GM19395 (cell line): ENCODE data around the gene PTPRK.
A peak's percentile ranks its signal among the peaks of the same experiment; 100 is the strongest.
"Not testable (repeated sequence)": the region's sequence is repeated elsewhere in the genome, so short reads cannot be mapped to it uniquely, and the experiment has no call there.

Source experiments
- ATAC-seq: cut with Tn5 transposase; IDR thresholded peaks from one replicate; pipeline ENCODE4 v1.9.1; 2021; ENCODE audit warnings: mild to moderate bottlenecking, moderate library complexity; ENCODE audit not compliant: unreplicated experiment

PTPRK gene

DNA sequence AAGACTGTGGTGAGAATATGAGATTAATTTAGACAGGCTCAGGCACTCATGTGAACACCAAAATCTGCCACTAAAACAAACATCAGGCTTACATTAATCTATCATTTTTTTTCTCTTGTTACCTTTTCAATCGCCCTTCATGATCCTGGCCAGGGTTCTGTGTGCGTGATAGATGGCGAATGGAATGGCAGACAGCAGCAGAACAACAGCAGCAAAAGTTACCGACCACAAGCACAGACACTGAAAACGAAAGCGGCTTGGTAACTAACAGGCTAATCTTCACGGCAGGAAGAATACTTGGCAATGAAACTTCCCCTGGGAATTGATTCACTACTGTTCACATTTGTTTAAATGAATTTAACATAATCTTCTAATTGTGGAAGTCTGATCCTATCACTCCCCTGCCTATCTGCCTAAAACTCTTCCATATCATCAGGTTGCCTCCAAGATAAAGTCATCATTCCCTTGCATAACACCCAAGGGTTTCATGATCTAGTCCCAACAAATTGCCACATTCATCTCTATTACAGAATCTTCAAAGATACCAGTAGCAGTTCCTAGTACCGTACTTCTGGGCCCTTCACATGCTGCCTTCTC lies 28.7 kb downstream of the PTPRK start:
- peak; percentile 63 for ATAC-seq

GRCh38 chr6:128491100-128491581 lies 29.3 kb downstream of the PTPRK start:
- ATAC-seq, result no peak

DNA sequence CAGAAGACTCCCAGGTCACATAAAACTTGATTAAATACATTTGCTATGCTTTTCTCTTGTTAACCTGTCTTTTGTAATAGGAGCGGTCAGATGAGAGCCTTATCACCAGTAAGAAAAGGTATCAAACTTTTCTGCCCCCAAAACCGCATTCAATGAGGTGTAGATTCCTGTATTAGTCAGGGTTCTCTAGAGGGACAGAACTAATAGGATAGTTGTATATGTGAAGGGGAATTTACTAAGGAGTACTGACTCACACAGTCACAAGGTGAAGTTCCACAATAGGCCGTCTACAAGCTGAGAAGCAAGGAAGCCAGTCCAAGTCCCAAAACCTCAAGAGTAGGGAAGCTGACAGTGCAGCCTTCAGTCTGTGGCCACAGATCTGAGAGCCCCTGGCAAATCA lies 32.7 kb downstream of the PTPRK start:
- no peak for ATAC-seq

DNA sequence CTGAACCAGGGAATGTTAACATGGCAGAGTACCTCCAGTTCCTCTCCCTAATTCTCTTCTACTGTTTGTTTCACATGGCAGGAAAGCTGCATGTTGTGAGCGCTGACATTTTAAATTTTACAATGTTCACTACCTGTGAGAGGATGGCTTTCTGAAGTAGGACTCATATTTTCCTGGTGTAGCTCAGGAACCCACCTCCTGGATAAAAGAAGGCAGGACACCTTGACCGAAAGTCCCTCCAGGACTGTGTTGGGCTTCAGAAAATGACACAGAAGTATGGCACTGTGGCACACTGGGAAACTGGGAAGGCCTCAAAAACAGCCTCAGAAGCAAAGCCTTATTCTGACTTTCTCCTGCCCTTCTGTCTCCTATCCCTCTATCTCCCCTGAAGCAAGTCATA lies 33.3 kb downstream of the PTPRK start:
- ATAC-seq, result no peak

- not testable (repeated sequence) for ATAC-seq
These were observed 33.8 kb downstream of the PTPRK start for GRCh38 chr6:128486580-128486979.

DNA sequence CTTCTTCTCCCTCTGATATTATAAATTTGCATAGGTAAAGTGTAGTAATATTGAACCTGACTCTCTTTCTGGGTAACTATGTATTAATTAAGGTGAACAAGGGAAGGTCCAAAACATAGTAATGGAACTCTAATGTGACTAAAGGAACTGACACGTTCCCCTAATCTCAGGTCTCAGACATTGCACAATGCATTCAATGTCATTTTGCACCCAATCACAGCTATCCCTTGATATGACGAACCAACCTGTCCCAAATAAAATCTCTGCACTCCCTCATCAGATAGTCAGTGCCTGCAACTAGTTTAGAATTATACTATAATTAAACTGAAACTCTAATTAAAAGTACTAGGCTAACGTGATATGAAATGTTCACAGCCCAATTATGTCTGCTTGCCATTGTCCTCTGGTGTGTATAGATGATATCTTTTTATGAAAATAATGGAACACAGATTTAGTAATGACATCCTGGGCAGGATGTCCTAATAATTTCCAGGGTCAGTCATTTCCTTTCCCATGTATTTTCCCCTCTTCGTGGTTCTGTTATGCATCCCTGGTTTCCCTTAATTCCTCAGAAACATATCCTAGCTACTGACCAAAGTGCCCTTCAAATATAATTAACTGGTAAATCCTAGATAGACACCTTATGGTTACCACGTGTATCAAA lies 36.8 kb downstream of the PTPRK start:
- no peak for ATAC-seq

- no peak for ATAC-seq
These were observed 37.8 kb downstream of the PTPRK start for GRCh38 chr6:128482642-128483041.

DNA sequence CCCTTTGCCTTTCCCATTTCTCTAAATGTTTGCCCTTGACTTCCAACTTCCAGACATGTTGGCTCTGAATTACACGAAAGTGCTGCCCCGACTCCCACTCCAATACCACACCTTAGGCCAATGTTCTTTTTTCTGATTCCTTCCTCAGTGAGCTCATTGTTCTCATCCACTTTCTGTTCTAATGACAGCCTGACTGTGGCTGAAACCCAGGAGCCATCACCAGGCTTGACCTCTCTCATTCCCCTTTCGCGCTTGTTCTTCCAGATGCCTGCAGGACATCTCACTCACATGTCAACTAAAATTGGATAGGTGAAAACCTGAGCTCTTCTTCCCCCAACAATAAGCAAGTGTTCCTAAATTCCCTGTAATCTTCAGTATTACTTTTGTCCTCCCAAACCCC lies 40.4 kb downstream of the PTPRK start:
- ATAC-seq, result no peak

- ATAC-seq, result no peak
These were observed 41.2 kb downstream of the PTPRK start for GRCh38 chr6:128479048-128479666.

GRCh38 chr6:128478230-128479047 lies 42.0 kb downstream of the PTPRK start:
- ATAC-seq, result no peak

- no peak for ATAC-seq
These were observed 45.5 kb downstream of the PTPRK start for GRCh38 chr6:128474933-128475332.

DNA sequence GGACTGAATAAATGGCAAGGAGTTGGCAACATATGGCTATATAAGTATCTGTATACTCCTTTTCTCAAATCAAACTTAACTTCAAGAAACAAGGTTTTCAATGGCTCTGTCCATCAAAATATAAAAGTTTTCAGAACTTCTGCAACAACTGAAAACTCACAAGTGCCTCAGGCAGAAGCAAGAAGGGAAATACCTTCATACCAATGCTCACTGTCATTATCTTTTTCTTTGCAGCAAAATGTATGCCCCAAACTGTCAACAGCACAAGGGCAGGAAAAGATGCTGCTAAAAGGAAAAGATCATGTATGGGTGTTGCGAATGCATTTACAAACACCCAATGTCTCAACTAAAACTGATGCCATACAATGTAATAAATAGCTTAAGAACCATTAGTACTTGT lies 45.9 kb downstream of the PTPRK start:
- no peak for ATAC-seq

- ATAC-seq, result no peak
These were observed 48.5 kb downstream of the PTPRK start for GRCh38 chr6:128471907-128472306.

DNA sequence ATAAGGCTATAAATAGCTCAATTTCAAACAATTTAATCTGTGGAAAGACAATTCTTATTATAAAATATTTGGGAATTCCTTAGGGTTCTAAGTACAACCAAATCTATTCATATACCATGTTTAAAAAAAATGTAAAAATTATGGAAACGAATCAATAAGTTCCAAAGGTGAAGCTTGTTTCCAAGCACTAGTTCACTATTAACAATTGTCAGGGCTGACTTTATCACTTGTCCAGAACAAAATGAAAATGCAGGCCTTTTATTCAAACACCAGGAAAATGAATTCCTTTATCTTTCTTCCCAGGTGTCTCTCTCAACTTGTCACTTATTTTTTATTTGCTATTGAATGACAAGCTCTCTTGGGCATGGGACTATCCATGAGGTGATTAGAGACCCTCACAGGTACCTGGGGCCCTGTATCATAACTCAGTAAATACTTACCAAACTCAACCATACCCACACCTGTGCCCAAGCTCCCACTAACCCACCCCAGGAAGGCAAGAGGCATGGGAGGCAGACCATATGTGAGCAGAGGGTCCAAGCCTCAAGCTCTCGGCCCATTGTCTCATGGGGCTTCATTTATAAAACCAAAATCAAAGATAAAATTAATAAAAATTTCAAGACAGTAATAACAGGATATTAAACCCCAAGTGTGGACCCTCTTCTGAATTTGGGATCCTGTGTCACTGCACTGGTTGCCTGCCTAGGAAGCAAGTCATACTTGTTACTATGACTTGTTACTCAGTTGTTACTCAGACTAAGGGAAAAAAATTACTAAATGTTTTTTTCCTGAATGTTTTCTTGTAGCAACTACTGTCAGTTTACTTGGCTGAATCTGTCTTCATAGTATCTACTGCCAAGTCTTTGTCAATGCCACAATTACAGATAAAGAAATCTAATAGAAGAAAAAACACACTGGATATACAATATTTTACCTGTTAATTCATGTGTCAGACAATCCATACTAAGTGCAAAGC lies 54.7 kb downstream of the PTPRK start:
- ATAC-seq, result no peak

DNA sequence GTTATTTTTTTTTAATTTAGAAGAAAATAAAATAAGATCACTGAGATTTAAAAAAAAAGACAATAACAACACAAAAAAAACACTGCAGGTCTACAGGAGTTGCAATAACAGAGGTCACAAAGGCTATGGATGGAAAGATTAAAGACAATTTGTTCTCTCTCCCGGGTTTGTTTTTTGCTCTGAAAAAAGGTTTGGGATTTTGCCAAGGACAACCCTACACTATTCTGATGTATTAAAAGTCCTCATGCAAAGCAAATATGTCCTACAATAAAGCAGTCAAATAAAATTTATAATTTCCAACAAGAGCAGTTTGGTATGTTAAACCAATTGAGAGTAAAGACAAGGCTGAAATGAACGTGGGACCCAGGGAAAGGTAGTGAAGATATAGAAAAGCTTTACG lies 55.6 kb downstream of the PTPRK start:
- no peak for ATAC-seq

- ATAC-seq, result no peak
These were observed 56.5 kb downstream of the PTPRK start for GRCh38 chr6:128463942-128464341.

DNA sequence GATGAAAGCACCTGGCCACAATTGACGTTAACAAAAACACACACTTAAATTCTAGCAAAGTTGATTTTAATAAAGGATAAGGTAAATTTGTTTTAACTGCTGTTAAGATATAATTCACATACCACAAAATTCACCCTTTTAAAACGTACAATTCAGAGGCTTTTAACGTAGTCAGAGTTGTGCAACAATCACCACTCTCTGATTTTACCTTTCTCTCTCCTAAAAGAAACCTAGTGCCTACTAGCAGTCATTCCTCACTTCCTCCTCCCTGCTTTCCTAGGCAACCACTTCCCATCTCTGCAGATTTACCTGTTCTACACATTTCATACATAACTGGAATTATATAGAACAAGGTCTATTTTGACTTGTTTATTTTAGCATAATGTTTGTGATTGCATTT lies 58.9 kb downstream of the PTPRK start:
- ATAC-seq, result no peak

DNA sequence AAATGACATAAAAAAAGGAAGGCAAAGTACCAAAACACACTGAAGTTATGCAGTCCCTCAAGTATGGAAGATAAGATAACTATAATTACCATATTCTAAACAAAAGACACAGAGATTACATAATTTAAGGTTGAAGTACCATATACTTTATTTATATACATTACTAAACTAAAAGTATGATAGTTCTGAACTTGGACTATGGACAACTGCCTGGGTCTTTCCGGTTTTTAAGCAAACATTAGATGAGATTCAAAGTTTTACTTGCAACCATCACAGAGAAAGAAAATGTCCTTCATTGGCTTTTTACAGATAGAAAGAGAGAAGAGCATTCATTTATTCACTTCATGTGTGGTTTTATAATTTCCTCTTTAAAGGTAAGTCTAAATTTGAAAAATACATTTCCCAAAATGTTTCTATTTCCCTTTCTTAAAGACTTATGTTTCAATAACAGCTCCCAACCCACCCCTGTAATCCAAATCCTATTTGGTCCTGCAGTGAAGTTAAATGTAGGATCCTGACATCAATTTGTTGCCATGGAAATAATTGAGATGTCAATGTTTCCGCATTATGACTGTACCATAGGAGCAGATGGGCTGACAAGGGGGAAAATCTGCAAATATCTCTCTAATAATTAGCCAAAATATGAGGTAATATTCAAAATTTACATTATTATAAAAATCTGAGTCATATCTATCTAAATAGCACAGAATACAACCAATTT lies 63.7 kb downstream of the PTPRK start:
- ATAC-seq, result no peak

DNA sequence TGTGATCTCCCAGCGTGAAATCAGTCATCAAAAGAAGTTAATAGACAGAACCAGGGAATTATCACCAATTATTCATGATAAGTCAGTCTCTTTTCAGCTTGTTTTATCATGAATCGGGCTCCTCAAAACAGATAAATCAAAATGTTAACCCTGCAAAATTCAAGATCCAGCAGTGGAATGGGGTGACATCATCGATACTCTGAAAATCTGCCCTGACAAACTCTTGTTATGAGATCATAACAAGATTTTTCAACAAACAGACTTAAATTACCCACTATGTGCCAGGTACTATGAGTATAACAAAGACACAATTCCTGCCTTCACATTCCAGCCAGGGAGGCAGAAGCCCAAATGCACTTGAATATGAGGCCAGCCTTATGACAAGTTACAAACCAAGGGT lies 64.4 kb downstream of the PTPRK start:
- ATAC-seq, result no peak

GRCh38 chr6:128452713-128453112 lies 67.7 kb downstream of the PTPRK start:
- no peak for ATAC-seq
